NT2/D1 (cell line): ENCODE data around the gene ATP1A2.

Source experiments
- SUZ12 ChIP-seq: IDR thresholded peaks from 2 replicates; pipeline ENCODE4 v1.6.1; 2011; ENCODE audit not compliant: insufficient read length, insufficient read depth; ENCODE audit errors: extremely low read depth
- YY1 ChIP-seq: IDR thresholded peaks from 2 replicates; pipeline ENCODE4 v1.6.1; 2011; ENCODE audit not compliant: insufficient read length, insufficient read depth
- ZNF274 ChIP-seq: IDR thresholded peaks from 2 replicates; pipeline ENCODE4 v1.6.1; 2011; ENCODE audit warnings: mild to moderate bottlenecking, low read depth, low read length

DNA sequence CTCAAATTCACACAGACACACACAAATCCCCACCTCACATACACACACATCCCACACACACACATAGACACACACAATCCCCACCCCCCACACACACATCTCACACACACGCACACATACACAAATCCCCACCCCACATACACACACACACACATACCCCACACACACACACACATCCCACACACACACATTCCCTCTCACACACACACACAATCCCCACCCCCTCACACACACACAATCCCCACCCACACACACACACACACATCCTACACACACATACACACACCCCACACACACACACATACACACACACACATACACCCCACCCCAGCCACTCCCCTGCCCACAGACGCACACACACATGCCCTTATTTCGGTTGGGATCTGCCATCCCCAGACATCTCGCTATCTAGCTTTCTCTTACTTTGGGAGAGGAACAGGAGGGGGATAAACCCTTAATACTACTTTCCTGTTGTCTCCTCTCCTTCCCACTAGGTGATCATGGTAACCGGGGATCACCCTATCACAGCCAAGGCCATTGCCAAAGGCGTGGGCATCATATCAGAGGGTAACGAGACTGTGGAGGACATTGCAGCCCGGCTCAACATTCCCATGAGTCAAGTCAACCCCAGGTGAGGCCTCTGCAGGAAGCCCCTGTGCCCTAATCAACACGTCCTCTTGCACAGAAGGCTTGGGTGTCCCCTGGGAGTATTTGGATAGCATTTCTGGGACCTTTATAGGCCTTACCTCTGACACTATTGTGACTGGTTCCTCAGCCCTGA, 18.6 kb downstream of the ATP1A2 start:
- no peak for TF ChIP-seq ZNF274
- TF ChIP-seq YY1, result no peak
- no peak for TF ChIP-seq SUZ12
